Measurements from ENCODE around the gene FHL5.

GRCh38 chr6:96631248-96631647 lies 68.3 kb downstream of the FHL5 start:
- TF ChIP-seq CTCF (conservative IDR thresholded peaks at IDR 0.05; ENCODE audit: low read depth in 2 of 2), result no peak
- TF ChIP-seq ETS1 (IDR thresholded peaks at IDR 0.05), result no peak
- TF ChIP-seq EZH2 (IDR thresholded peaks at IDR 0.05; ENCODE audit: low read depth, unreplicated experiment), result no peak
- TF ChIP-seq CREB1 (CRISPR knock-in tag; IDR thresholded peaks at IDR 0.05; ENCODE audit: low read depth), result no peak
- TF ChIP-seq REST (IDR thresholded peaks at IDR 0.05; ENCODE audit: unreplicated experiment), result no peak

Measured in GM23338 (cell line).